A549 (cell line): Measurements from ENCODE around the gene PRG3.

Experiments used
- CTCF ChIP-seq: fragments of >200 bp; sonication (Bioruptor Twin); formaldehyde crosslinking; IDR thresholded peaks from 3 replicates; pipeline ENCODE4 v1.5.1; 2016
- MAX ChIP-seq: IDR thresholded peaks from 2 replicates; pipeline ENCODE4 v1.6.1; 2012
- RAD21 ChIP-seq, 2 experiments: fragments of >200 bp in 1 of 2; sonication (Bioruptor Twin) in 1 of 2; formaldehyde crosslinking in 1 of 2; IDR thresholded peaks in 1 of 2; conservative IDR thresholded peaks in 1 of 2; 2 replicates in 1 of 2; 3 replicates in 1 of 2; pipeline ENCODE4 v1.6.1; 2012 to 2018; ENCODE audit warnings: inconsistent platforms in 1 of 2

- no peak; the same call in 1 of the 3 replicates for TF ChIP-seq CTCF
- peak; percentile 41; the same call in 1 of the 2 replicates for TF ChIP-seq MAX
- no peak for TF ChIP-seq RAD21 (conservative IDR thresholded peaks at IDR 0.05 in 1 of 2, IDR thresholded peaks at IDR 0.05 in 1 of 2)
Observed at GRCh38 chr11:57358543-57358961, 22.4 kb downstream of the PRG3 start.
